ENCODE results near the gene DUSP15.

Gene DUSP15

DNA sequence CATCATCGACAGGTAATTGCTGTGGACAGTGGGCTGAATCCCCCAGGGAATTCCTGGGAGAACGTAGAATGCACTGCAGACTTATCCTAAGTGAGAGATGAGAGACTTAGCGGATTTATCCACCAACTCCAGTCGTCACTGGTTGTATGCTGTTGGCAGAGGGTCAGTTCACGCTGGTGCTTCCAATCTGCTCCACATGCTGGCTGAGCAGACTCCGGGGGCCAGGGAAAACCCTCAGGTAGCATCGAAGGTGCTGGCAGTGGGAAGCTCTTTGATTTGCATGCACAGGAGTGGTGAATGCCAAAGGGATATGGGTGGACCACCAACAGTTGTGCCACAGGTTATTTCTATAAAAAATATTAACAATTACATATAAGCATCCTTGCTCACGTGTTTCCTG lies 20.3 kb upstream of the DUSP15 start:
- no peak for DNase-seq

DNA sequence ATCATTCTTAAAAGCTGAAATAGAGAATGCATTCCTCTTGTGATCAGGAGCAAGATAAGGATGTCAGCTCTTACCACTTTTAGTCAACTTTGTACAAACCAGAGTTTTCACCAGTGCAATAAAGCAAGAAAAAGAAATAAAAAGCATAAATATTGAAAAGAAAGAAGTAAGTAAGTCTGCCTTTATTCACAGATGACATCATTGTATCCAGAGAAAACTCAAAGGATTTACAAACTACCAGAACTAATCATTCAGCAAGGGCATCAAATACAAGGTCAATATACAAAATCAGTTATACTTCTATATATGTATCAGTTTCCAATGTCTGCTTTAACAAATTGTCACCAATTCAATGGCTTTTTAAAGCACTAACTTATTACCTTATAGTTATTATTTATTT lies 13.5 kb upstream of the DUSP15 start:
- no peak for DNase-seq

DNA sequence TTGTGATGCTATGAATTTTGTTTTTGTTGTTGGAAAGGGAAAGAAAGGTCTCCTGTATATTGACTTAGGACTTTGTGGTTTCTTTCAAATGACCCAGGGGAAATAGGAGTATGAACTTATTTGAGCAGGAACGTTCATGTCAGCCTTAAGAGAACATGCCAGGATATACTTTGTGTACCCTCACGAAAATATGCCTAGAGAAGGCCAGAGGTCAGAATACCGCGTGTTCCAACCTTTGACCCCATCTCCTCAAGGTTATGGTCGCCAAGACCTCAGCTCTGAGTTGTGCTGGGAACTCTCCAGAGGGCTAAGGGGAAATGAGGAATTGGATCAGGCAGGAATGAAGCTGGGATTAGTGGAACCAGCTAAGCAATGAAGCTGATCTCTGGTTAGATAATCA lies 11.6 kb upstream of the DUSP15 start:
- no peak for DNase-seq

DNA sequence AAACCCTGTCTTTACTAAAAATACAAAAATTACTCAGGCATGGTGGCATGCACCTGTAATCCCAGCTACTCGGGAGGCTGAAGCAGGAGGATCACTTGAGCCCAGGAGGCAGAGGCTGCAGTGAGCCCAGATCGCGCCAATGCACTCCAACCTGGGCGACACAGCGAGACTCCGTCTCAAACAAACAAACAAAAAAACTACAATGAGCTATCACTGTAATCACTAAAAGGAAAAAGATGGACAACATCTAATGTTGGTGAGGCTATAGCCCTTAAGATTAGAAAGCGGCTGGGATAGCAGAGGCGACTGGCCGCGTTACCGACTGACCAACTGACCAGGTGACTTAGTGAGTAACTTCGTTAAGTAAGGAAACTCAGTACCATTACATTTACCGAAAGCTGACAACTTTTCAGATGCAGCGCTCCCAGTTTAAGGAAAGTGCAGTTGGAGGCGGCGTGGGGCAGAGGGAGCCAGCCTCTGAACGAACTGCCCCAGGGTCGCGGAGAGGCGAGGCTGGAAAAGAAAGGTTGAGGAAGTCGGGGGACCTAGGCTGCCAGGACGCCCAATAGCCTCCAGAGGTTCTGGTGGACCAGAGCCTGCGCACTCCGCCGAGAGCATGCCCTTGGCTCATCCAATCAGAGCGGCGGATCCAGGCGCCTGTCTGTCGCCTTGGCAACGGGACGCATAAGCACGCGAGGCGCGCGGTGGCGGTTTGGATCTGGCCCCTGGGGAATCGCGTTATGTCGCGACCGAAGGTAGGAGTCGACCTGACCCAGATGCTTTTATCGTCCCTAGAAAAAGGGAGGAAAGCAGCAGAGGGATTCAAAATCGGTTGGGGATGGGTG lies 9.0 kb upstream of the DUSP15 start:
- DNase-seq, result peak; percentile 74 to 80

DNA sequence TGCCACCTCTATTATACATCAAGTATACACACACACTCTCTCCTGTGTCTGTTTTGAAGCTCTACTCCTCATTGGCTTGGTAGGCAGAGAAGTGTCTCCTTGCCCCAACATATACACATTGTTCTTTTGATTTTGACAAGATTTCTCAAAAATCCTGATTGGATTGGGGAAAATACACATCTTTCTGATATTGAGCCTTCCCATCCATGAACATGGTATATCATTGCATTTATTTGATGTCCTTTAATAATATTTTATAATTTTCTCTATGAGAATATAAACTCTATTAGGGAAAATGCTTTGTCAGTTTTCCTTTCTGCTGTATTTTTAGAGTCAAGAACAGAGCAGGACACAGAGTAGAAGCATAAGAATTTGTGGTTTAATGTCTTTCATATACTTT lies 7.4 kb upstream of the DUSP15 start:
- DNase-seq, result no peak

DNA sequence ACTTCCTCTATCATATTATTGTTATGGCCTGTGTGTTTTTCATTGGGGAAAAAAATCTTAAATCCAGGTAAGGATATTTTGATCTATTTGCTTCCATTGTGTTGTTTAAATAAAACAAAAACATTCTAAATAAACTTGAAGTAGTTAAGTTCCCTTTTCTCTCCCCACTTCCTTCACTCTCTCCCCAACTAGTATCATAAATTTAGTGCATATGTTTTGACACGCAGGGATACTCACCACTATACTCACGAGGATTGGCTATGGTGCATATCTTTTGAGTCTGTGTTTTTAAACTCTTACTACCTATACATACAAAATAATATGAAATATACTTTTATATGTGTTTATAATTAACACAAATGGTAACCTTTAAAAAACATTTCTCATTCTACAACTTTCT lies 5.3 kb upstream of the DUSP15 start:
- DNase-seq, result no peak

DNA sequence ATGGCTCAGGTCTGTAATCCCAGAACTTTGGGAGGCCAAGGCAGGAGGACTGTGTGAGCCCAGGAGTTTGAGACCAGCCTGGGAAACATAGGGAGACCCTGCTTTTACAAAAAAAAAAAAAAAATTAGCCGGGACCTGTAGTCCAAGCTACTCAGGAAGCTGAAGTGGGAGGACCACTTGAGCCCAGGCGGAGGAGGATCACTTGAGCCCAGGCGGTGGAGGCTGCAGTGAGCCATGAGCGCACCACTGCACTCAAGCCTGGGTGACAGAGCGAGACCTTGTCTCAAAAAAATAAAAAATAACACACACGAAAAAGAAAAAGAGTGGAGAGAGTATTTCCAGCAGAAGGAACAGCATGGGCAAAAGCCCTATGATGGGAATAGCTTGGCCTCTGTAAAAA lies 2.1 kb upstream of the DUSP15 start:
- DNase-seq, result no peak

DNA sequence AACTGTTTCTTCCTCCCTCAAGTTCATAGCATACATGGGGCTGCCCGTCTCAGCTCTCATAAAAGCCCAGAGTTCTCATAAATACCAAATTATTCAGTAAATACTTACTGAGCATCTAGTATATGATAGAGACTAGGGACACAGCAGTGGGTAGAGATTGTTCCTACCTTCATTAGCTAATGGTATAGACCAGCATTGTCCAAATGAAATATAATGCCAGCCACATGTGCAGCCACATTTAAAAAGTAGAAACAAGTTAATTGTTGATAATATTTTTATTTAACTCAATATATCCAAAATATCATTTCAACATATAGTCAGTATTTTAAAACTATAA lies 1.3 kb upstream of the DUSP15 start:
- no peak for DNase-seq

DNA sequence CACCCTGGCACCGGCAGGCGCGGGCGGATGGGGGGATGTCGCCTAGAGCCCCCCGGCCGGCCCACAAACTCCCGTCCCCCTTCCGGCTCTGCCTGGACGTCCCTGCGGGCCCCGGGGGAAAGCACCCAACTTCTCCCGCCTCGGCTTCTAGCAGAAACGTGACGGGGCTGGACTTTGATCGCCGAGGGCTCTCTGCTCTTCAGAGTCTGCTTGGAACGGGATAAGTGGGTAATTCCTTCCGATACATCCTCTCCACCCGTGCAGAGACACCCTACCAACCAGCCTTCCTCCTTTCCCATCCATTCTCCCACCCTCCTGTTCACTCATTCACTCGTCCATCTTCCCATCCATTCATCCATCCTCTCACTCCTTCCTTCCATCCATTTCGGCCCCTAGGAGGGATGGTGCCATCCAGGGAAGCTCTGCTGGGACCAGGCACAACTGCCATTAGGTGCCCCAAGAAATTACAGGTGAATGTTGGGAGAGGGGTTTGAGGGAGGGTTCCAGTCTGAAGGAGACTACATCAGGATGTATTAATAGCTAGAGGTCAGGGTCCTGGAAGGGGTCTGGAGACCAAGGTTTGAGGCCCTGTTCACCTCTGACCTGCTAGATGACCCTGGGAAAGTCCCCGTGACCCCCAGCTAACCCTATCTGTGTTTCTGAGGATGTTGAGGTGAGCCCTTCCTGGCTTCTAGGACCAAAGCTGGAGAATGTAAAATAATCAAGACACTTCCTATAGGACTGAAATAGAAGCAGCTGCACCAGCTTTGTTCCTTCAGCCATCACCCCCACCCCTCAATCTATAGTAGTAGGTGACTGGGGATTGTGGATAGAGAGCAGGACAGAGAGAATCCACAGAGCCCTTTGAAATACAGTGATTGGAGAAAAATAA lies 645 bp upstream of the DUSP15 start:
- DNase-seq, result no peak

DNA sequence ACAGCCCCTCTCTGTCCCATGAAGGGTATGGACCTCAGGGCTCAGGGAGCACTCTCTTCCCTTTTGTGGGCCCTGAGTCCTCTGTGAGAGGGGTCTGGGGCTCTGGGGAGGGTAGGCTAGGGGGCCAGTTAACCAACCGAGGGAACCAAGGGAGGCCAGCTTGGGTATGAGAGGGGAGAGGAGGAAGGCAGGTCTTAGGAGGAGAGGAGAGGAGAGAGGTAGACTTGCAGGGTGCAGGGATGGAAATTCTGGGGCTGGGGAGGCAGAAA lies 720 bp downstream of the DUSP15 start:
- no peak for DNase-seq

DNA sequence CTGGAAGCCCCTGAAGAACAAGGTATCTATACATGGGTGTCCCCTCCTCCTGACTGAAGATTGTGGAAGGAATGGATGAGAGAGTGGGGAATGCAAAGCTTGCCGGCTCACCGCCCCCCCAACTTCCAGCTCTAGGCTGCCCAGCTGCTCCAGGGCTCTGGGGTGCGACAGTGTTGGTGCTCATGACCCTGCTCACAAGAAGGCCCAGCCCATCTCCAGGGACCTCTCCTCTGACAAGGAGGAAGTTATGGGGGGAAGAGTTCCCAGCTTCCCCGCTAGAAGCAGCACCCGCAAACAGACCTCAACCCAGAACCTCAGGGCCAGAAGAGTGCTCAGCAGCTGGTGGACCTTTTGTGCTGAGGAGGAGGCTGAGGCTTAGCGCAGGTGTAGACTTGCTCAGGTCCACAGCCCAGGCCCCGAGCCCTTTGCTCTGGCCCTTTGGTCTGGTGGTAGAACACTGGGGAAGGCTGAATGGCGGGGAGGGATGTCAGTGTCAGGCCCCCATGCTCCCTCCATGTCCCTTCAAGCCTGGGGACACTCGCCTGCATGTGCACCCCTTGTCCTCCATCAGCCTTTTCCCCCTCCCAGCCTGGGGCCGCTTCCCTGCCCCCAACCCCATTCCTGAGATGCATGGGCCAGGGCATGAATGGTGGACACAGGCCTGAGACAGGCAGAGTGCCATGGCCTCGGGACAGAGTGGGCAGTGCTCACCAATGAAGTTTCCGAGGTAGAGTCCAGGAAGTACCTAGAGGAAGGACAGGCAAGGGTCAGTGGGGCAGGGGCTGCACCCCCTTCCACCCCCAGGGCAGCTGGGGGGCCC lies 1.3 kb downstream of the DUSP15 start:
- no peak for DNase-seq

DNA sequence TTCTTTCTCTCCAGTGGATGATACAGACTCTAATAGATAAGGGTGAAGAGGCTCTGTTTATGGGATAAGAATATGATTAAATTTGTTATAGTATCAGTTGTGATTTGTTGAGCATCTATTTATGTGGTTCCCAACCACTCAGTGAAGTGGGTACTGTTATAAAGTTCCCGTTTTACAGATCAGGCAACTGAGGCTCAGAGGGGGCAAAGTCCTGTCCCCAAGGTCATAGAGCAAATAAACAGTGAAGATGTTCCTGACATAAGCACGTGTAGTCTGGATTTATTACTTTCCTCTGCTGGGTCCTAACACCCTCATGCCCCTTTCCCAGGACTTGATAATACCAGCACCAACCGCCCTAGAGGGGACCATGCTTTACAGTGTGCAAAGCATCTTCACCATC lies 4.1 kb downstream of the DUSP15 start:
- DNase-seq, result no peak

DNA sequence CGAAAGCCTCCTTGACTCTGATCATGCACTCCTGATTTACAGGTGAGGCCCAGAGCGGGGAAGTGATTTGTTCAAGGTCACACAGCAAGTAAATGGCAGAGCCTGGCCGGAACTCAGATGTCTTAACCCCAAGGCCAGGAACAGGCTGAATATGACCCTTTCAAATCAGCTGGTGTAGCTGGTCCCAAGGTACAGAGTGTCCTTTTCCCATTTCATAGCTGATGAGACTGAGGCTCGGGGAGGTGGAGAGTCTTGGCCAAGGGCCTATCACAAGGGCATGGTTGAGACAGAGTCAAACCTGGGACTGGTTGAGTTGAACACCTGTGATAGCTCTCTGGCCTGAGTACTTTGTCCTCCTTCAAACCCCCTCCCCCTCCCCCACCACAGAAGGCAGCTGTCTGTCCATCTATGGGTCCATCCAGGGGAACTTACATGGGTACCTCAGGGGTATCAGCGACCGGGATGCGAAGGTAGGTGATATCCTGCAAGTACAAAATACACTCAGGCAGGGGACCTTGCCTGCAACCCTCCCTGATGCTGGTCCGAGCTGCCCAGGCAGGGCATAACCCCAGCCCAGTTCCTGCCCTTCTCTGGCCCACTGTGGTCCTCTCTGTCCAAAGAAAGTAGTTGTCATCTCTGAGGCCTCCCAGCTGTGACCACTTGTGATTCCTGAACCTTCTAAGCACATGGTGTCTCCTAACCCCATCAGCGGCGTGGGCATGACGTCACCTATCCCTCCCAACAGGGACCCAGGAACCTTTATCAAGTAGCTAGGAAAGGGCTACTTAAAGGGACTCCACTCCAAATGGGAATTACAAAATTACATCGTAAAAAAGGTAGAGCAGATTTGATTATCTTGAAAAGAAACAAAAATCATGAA lies 5.6 kb downstream of the DUSP15 start:
- no peak for DNase-seq

DNA sequence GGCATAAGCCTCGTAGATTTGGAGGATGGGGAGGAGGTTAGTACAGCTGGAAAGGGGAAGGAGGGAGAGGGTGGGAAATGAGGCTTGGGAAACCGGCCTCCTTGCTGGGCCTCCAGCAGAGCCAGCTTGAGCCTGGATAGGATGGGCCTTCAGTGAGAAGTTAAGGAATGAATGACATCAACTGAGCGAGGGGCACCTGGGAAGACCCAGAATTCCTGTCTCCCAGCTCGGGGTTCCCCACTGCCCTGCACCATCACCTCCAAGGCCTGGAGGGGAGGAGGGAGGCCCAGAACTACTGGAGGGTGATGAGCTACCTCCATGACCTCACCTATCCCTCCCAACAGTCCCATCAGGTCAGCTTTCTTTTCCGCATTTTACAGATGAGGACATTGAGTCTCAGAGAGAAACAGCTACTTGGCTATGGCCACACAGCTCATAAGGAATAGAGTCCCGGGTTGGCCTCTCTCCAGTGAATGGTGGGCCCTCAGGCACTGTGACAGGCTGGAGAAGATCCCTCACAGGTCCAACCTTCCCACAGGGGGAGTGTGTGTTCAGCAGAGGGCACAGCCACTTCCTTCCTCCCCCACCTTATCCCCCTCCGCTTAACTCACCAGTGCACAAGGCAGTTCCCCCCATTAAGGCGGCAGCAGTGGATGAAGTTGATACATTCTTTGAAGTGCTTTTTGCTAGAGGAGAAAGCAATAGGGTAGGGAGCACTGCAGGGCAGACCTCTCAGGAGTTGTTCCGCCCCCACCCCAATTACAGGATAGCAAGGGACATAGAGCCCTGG lies 6.8 kb downstream of the DUSP15 start:
- DNase-seq, result no peak

DNA sequence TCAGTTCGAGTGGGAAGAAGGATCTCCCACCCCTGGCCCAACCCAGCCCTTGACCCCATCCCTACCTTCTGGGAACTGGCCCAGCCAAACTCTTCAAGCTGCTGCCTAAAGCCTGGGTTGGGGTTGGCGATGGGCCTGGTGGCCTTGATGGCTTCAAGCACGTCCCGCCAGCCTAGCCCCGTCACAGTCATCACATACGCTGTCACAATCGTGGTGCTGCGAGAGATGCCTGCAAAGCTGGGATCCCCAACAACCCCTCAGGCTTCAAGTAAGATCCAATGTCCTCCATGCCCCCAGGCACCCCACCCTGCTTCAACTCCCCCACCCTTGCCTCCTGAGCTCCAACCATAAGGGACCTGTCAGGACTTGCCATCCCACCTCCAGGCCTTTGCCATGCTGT lies 7.8 kb downstream of the DUSP15 start:
- no peak for DNase-seq

DNA sequence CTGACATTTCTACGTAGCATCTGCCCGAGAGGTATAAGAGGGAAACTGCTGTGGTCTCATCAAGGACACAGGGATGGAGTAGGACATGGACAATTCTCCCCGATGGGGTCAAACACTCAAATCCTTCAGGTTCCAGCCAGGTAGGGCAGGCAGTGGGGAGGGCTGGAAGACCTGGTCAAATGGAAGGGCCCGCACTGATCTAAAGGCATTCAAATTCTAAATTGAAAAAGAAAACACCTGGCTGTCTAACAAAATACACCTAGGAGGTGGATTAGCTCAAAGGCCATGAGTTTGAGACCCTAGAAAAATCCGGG lies 8.2 kb downstream of the DUSP15 start:
- no peak for DNase-seq

DNA sequence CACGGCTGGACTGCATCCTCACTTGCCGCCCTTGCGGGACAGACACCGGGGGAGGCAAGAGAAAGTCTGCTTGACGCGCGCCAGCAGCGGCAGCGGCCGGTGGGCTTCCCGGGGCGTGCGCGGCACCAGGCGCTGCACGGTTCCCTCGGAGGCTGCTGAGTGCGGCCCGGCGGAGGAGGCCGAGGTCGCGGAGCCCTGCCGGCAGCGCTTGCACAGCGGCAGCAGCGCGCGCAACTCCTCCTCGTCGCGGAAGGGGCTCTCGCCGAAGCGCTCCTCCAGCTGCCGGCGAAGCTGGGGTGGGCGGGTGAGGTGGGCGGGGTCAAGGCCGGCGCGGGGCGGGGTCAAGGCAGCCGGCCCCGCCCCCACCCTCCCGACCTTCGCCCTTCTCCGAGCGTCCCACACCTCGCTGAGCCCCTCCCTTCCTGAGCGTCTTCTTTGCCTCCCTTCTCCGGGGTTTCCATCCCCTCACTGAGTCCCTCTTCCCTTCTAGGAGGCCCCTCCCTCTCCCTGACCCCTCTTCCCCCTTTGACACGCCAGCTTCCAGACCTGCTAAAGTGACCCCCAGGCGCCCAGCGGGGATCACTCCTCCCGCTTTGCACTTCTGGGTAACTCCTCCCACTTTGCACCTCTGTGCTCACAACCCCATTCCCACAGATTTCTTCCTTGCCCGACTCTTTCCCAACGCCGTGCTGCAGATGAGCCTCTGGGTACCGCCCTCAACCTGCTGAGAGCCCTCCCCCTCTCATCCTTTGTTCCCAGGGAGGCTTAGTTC lies 8.8 kb downstream of the DUSP15 start:
- peak; percentile 43 to 59 for DNase-seq

DNA sequence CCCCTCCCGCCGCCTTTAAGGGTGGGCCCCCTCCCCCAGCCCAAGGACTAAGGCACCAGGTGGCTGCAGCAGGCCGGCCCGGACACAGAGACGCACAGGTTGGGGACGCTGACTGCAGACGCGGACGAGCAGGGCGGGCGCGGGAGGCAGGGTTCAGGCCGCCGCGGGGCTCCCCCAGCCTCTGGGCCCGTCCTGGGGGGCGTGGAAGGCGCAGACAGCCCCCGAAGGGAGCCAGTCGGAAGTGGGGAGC lies 9.3 kb downstream of the DUSP15 start:
- DNase-seq, result no peak

DNA sequence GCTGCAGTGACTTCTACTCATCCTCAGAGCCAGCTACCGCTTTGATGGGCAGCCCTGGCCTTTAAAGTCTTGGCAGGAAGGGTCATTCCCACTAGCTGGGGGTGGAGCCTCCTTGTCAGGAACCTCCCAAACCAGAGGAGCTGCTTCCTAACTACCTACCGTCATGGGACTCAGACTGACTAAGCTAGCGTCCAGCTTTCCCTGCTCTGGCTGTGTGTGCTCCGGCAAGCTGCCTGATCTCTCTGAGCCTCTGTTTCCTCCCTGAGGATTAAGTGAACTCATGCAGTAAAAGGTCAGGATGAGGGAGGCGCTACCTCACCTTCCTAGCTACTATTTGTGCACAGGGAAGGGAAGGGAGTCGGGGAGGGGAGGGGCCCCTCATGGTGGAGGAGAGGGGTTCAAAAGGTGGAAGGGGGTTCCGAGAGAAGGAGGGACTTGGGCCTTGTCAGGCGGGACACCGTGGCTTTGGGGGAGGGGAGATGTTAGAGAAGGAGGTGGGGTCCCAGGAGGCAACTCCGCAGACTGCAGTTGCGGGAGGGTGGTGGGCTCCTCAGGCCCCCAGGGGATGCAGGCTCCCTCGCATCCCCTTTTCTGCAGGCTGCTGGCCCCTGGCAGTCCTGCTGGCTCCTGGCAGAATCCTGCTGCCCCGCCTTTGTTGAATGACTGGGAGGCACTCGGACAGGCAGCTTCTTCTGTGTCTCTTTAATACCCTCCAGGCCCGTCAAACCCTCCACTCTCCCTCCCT lies 9.8 kb downstream of the DUSP15 start:
- no peak for DNase-seq

DNA sequence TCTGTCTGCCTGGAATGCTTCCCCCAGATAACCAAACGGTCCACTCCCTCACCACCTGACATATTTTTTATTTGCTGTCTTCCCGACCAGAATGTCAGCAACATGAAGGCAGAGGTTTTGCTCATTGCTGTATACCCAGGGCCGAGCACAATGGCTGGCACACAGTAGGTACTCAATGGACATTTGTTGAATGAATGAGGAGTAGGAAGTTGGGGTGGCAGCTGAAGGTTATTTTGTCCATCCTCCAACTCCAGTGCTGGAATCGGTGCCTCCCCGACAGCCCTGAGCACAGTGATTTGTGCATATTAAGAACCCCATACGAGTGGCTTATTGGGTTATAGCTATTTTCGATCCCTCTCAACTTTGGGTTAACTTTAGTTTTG lies 10.3 kb downstream of the DUSP15 start:
- DNase-seq, result no peak

Measured in stimulated activated CD4-positive, alpha-beta T cell treated with anti-CD3 and anti-CD28 coated beads, Interleukin-2, amount 100 ng/mL, for 48 hours (primary cell).